T47D (cell line): Measurements from ENCODE around the gene KLHL7.
"Not testable (repeated sequence)": the region's sequence is repeated elsewhere in the genome, so short reads cannot be mapped to it uniquely, and the experiment has no call there.

ENCODE experiments used
- DNase-seq, 2 experiments: peaks; one replicate each; pipeline versions ENCODE4 v3.0.0 to v3.0.0-alpha.2; 2011 to 2012; ENCODE audit warnings: low read depth in 1 of 2, low spot score in 1 of 2
- JUND ChIP-seq: IDR thresholded peaks from 2 replicates; pipeline ENCODE4 v1.6.1; 2012; ENCODE audit warnings: low read depth
- in situ Hi-C: cut with HindIII; loops from 2 replicates; pipeline ENCODE4 v1.10.0; 2016; ENCODE audit warnings: low sequenced_read_pairs, low pct_unique_long_range_greater_than_20kb

KLHL7 gene

GRCh38 chr7:23117841-23118240 is 12.3 kb downstream of the KLHL7 start:
- DNase-seq = no peak
- in situ Hi-C loops = no loop called here

GRCh38 chr7:23120106-23120505 is 14.5 kb downstream of the KLHL7 start:
- in situ Hi-C loops = no loop called here
- TF ChIP-seq JUND = no peak
- DNase-seq = no peak

More at GRCh38 chr7:23117841-23118240, 12.3 kb downstream of the KLHL7 start:
- TF ChIP-seq JUND = no peak

GRCh38 chr7:23121165-23121564 is 15.6 kb downstream of the KLHL7 start:
- no peak for DNase-seq
- in situ Hi-C loops = no loop called here
- TF ChIP-seq JUND = no peak

- in situ Hi-C loops = no loop called here
- DNase-seq = no peak
- TF ChIP-seq JUND = no peak
These were observed 17.4 kb downstream of the KLHL7 start for GRCh38 chr7:23123007-23123406.

- no peak for TF ChIP-seq JUND
- in situ Hi-C loops = no loop called here
- DNase-seq = no peak
These were observed 17.9 kb downstream of the KLHL7 start for GRCh38 chr7:23123465-23123864.

- TF ChIP-seq JUND = no peak
- no peak for DNase-seq
- in situ Hi-C loops = no loop called here
These were observed 23.5 kb downstream of the KLHL7 start for GRCh38 chr7:23129036-23129435.

- in situ Hi-C loops, DNase-seq: not testable (repeated sequence)
These were observed 26.2 kb downstream of the KLHL7 start for GRCh38 chr7:23131799-23132198.

- DNase-seq = no peak
- no peak for TF ChIP-seq JUND
- in situ Hi-C loops = no loop called here
These were observed 28.2 kb downstream of the KLHL7 start for GRCh38 chr7:23133797-23134196.

GRCh38 chr7:23135755-23136154 is 30.2 kb downstream of the KLHL7 start:
- in situ Hi-C loops = no loop called here
- no peak for DNase-seq
- no peak for TF ChIP-seq JUND

GRCh38 chr7:23136216-23136615 is 30.6 kb downstream of the KLHL7 start:
- no peak for TF ChIP-seq JUND
- no peak for DNase-seq
- in situ Hi-C loops = no loop called here

- no peak for TF ChIP-seq JUND
- in situ Hi-C loops = no loop called here
- DNase-seq = no peak
These were observed 52.1 kb downstream of the KLHL7 start for GRCh38 chr7:23157679-23158078.

- TF ChIP-seq JUND = no peak
- DNase-seq = no peak
- in situ Hi-C loops = no loop called here
These were observed 53.0 kb downstream of the KLHL7 start for GRCh38 chr7:23158546-23158945.

GRCh38 chr7:23161482-23161881 is 55.9 kb downstream of the KLHL7 start:
- in situ Hi-C loops = no loop called here
- DNase-seq = no peak
- no peak for TF ChIP-seq JUND

- TF ChIP-seq JUND = no peak
- no peak for DNase-seq
- in situ Hi-C loops = no loop called here
These were observed 59.3 kb downstream of the KLHL7 start for GRCh38 chr7:23164846-23165245.
